ENCODE measurements around the gene FHIT.

The FHIT gene

GRCh38 chr3:60045686-60046085 lies 1205.6 kb downstream of the FHIT start:
- H3K27ac Mint-ChIP-seq = peak overlapping the region in 1 of 2 donors; percentile 57
- DNase-seq (no peak), ATAC-seq (no peak)
- no peaks in the 10 kb centered on the region for H3K27me3 Mint-ChIP-seq
- peaks cover 12 to 50% of the 10 kb centered on the region in 2 donors for H3K9me3 Mint-ChIP-seq
- H3K4me1 Mint-ChIP-seq = peaks cover 26% of the 10 kb centered on the region
- no peak overlapping the region for H3K4me3 Mint-ChIP-seq

GRCh38 chr3:60036803-60037202 lies 1214.4 kb downstream of the FHIT start:
- Mint-ChIP-seq H3K4me3 (no peak overlapping the region), H3K27me3 (no peaks in the 10 kb centered on the region), H3K9me3 (peaks cover 0 to 6% of the 10 kb centered on the region in 2 donors), H3K4me1 (no peaks in the 10 kb centered on the region), H3K27ac (no peak overlapping the region)
- ATAC-seq (no peak), DNase-seq (no peak)

- ATAC-seq = no peak
- Mint-ChIP-seq H3K27me3 (no peaks in the 10 kb centered on the region), H3K4me1 (peaks cover 9% of the 10 kb centered on the region), H3K27ac (no peak overlapping the region), H3K9me3 (peaks cover 5 to 6% of the 10 kb centered on the region in 2 donors), H3K4me3 (no peak overlapping the region)
- no peak for DNase-seq
Measured at GRCh38 chr3:60033901-60034453, 1217.3 kb downstream of the FHIT start.

- Mint-ChIP-seq H3K4me3 (no peak overlapping the region), H3K9me3 (peaks cover 3 to 5% of the 10 kb centered on the region in 2 donors), H3K27me3 (no peaks in the 10 kb centered on the region), H3K27ac (peak overlapping the region in 1 of 2 donors; percentile 40), H3K4me1 (peaks cover 25% of the 10 kb centered on the region)
- DNase-seq = no peak
- no peak for ATAC-seq
Measured at GRCh38 chr3:60030982-60031381, 1220.3 kb downstream of the FHIT start.

GRCh38 chr3:60028233-60028632 lies 1223.0 kb downstream of the FHIT start:
- H3K4me1 Mint-ChIP-seq = peaks cover 51% of the 10 kb centered on the region
- ATAC-seq (no peak), DNase-seq (no peak)
- no peak overlapping the region for H3K27ac Mint-ChIP-seq
- no peak overlapping the region for H3K4me3 Mint-ChIP-seq
- H3K9me3 Mint-ChIP-seq = peaks cover 0 to 5% of the 10 kb centered on the region in 2 donors
- no peaks in the 10 kb centered on the region for H3K27me3 Mint-ChIP-seq

GRCh38 chr3:60027335-60027734 lies 1223.9 kb downstream of the FHIT start:
- H3K4me3 Mint-ChIP-seq = peak overlapping the region in 1 of 2 donors; percentile 56
- peaks cover 0 to 5% of the 10 kb centered on the region in 2 donors for H3K9me3 Mint-ChIP-seq
- no peak for ATAC-seq
- H3K27me3 Mint-ChIP-seq = no peaks in the 10 kb centered on the region
- H3K4me1 Mint-ChIP-seq = peaks cover 56% of the 10 kb centered on the region
- DNase-seq = no peak
- H3K27ac Mint-ChIP-seq = peak overlapping the region in 1 of 2 donors; percentile 54

- peak overlapping the region in 1 of 2 donors; percentile 25 for H3K4me3 Mint-ChIP-seq
- DNase-seq (no peak), ATAC-seq (no peak)
- H3K4me1 Mint-ChIP-seq = peaks cover 47% of the 10 kb centered on the region
- no peaks in the 10 kb centered on the region for H3K27me3 Mint-ChIP-seq
- peak overlapping the region in 1 of 2 donors; percentile 55 for H3K27ac Mint-ChIP-seq
- H3K9me3 Mint-ChIP-seq = no peaks in the 10 kb centered on the region
Measured at GRCh38 chr3:60025096-60026050, 1225.9 kb downstream of the FHIT start.

GRCh38 chr3:60024400-60024799 lies 1226.9 kb downstream of the FHIT start:
- H3K27ac Mint-ChIP-seq = no peak overlapping the region

GRCh38 chr3:60023189-60023588 lies 1228.1 kb downstream of the FHIT start:
- ATAC-seq = peak; percentile 60
- Mint-ChIP-seq H3K4me3 (peak overlapping the region in 1 of 2 donors; percentile 1), H3K9me3 (peaks cover 5 to 13% of the 10 kb centered on the region in 2 donors), H3K27ac (peak overlapping the region in 1 of 2 donors; percentile 23), H3K27me3 (no peaks in the 10 kb centered on the region), H3K4me1 (peaks cover 55% of the 10 kb centered on the region)
- no peak for DNase-seq

More at GRCh38 chr3:60024400-60024799, 1226.9 kb downstream of the FHIT start:
- DNase-seq (no peak), ATAC-seq (no peak)
- H3K4me3 Mint-ChIP-seq = no peak overlapping the region
- H3K27me3 Mint-ChIP-seq = no peaks in the 10 kb centered on the region
- peaks cover 0 to 5% of the 10 kb centered on the region in 2 donors for H3K9me3 Mint-ChIP-seq
- H3K4me1 Mint-ChIP-seq = peaks cover 47% of the 10 kb centered on the region

GRCh38 chr3:60017631-60018030 lies 1233.6 kb downstream of the FHIT start:
- Mint-ChIP-seq H3K4me1 (peaks cover 47% of the 10 kb centered on the region), H3K27me3 (no peaks in the 10 kb centered on the region), H3K9me3 (peaks cover 18 to 27% of the 10 kb centered on the region in 2 donors), H3K4me3 (peak overlapping the region; percentile 38 to 49), H3K27ac (peak overlapping the region; percentile 73 to 78)
- ATAC-seq (peak; percentile 97), DNase-seq (peak; percentile 51 to 80)

- Mint-ChIP-seq H3K27me3 (no peaks in the 10 kb centered on the region), H3K4me1 (peaks cover 71% of the 10 kb centered on the region), H3K9me3 (peaks cover 22 to 33% of the 10 kb centered on the region in 2 donors), H3K4me3 (peak overlapping the region in 1 of 2 donors; percentile 13), H3K27ac (no peak overlapping the region)
- no peak for ATAC-seq
- DNase-seq = no peak
Measured at GRCh38 chr3:60015032-60015705, 1236.1 kb downstream of the FHIT start.

GRCh38 chr3:60013241-60013640 lies 1238.0 kb downstream of the FHIT start:
- Mint-ChIP-seq H3K4me1 (peaks cover 83% of the 10 kb centered on the region), H3K27me3 (no peaks in the 10 kb centered on the region)

GRCh38 chr3:60011218-60011617 lies 1240.0 kb downstream of the FHIT start:
- H3K27me3 Mint-ChIP-seq = no peaks in the 10 kb centered on the region
- H3K4me1 Mint-ChIP-seq = peaks cover 78% of the 10 kb centered on the region
- no peak for ATAC-seq
- peak overlapping the region; percentile 77 to 88 for H3K4me3 Mint-ChIP-seq
- H3K27ac Mint-ChIP-seq = peak overlapping the region in 1 of 2 donors; percentile 10
- H3K9me3 Mint-ChIP-seq = peaks cover 4 to 6% of the 10 kb centered on the region in 2 donors
- DNase-seq = no peak

More at GRCh38 chr3:60013241-60013640, 1238.0 kb downstream of the FHIT start:
- no peak overlapping the region for H3K27ac Mint-ChIP-seq
- H3K9me3 Mint-ChIP-seq = peaks cover 18 to 21% of the 10 kb centered on the region in 2 donors
- ATAC-seq = no peak
- DNase-seq = no peak
- H3K4me3 Mint-ChIP-seq = no peak overlapping the region

- Mint-ChIP-seq H3K27ac (peak overlapping the region; percentile 94 to 96), H3K9me3 (peaks cover 4 to 6% of the 10 kb centered on the region in 2 donors), H3K27me3 (no peaks in the 10 kb centered on the region), H3K4me1 (peaks cover 81% of the 10 kb centered on the region), H3K4me3 (peak overlapping the region; percentile 77 to 88)
- peak; percentile 99 for ATAC-seq
- peak; percentile 42 to 72 for DNase-seq
Measured at GRCh38 chr3:60010781-60011180, 1240.5 kb downstream of the FHIT start.

GRCh38 chr3:60009931-60010478 lies 1241.2 kb downstream of the FHIT start:
- Mint-ChIP-seq H3K9me3 (peaks cover 4 to 6% of the 10 kb centered on the region in 2 donors), H3K4me3 (peak overlapping the region; percentile 77 to 88), H3K4me1 (peaks cover 82% of the 10 kb centered on the region), H3K27ac (peak overlapping the region in 1 of 2 donors; percentile 96), H3K27me3 (no peaks in the 10 kb centered on the region)
- DNase-seq (no peak), ATAC-seq (no peak)
